Duodenal mucosa (tissue), 2 donors: ENCODE data around the gene ABCA4.
"Not testable (repeated sequence)": the region's sequence is repeated elsewhere in the genome, so short reads cannot be mapped to it uniquely, and the experiment has no call there.

ENCODE experiments used
- H3K27ac ChIP-seq: one replicate; pipeline ENCODE4 v1.7.0; 2013; ENCODE audit warnings: low read depth, low read length
- H3K27me3 ChIP-seq, 2 donors: one replicate each; pipeline ENCODE4 v1.7.0; 2013; ENCODE audit warnings: low read length in 2 of 2, control low read depth in 1 of 2; ENCODE audit not compliant: insufficient read depth in 2 of 2, control insufficient read depth in 1 of 2
- H3K36me3 ChIP-seq, 2 donors: one replicate each; pipeline ENCODE4 v1.7.0; 2013; ENCODE audit warnings: low read length in 2 of 2, control low read depth in 1 of 2; ENCODE audit not compliant: insufficient read depth in 2 of 2, control insufficient read depth in 1 of 2
- H3K4me1 ChIP-seq, 2 donors: one replicate each; pipeline ENCODE4 v1.7.0; 2013; ENCODE audit warnings: low read length in 2 of 2, control low read depth in 1 of 2; ENCODE audit not compliant: insufficient read depth in 2 of 2, control insufficient read depth in 1 of 2
- H3K4me3 ChIP-seq, 2 donors: one replicate each; pipeline ENCODE4 v1.7.0; 2013; ENCODE audit warnings: low read length in 2 of 2, low read depth in 1 of 2
- H3K9ac ChIP-seq, 2 donors: one replicate each; pipeline ENCODE4 v1.7.0; 2013; ENCODE audit warnings: low read length in 2 of 2, low read depth in 1 of 2
- H3K9me3 ChIP-seq, 2 donors: one replicate each; pipeline ENCODE4 v1.7.0; 2013; ENCODE audit warnings: low read length in 2 of 2, control low read depth in 1 of 2; ENCODE audit not compliant: control insufficient read depth in 1 of 2

The ABCA4 gene

GRCh38 chr1:93955765-93956164 is 165.2 kb downstream of the ABCA4 start:
- Histone ChIP-seq H3K36me3 (no peaks in the 10 kb centered on the region), H3K4me1 (no peaks in the 10 kb centered on the region), H3K27ac (no peak overlapping the region), H3K4me3 (no peak overlapping the region), H3K9ac (no peak overlapping the region), H3K27me3 (no peaks in the 10 kb centered on the region), H3K9me3 (peaks cover 7 to 10% of the 10 kb centered on the region in 2 donors)

GRCh38 chr1:93947002-93947686 is 173.8 kb downstream of the ABCA4 start:
- not testable (repeated sequence) for H3K4me3 ChIP-seq, H3K9ac ChIP-seq, H3K9me3 ChIP-seq, H3K27me3 ChIP-seq, H3K36me3 ChIP-seq, H3K4me1 ChIP-seq, H3K27ac ChIP-seq
